ENCODE results near the gene MLLT3. TPM values are rescaled to one million over a fixed set of nuclear protein-coding genes. Genes with fewer than 3 reads are reported as not detected.

The MLLT3 gene
- total and polyA plus RNA-seq, 2 donors (not counting 1 experiment from before 2014, with no cell fraction given) = 37.3 to 43.8 TPM

DNA sequence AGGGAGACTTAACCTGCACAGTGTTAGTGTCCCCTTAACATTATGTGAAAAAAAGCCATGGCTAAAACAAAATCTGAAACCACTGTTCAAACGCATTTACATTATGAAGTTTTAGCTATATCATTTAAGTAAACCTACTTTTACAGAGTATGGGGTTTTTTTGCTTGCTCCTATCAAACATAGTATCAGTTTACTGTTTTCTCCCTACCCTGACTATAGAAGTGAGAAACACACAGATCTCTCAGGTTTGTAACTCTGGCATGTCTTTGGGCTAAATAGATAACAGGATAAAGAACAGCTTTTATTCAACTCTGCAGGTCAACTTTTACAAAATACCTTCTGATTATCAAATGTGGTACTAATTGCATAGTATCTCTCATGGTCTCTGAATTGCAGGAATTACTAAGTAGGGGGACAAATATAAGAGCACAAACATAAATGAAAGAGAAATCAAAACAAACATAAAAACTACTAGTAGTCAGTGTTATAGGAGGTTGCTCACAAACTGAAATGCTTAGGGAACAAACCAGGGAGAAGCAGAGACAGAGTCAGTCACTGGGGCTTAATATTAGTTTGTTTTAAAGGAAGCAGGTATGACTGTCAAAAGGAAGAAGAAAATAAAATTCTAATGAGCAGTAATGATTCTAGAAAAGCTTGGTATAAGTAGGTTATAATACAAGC is 155.8 kb downstream of the MLLT3 start:
- Histone ChIP-seq H3K4me1 (ENCODE audit: control insufficient read depth, extremely low read depth, insufficient read depth, low read length) (no peaks in the 10 kb centered on the region), H3K27me3 (ENCODE audit: control insufficient read depth, insufficient read depth, low read length) (no peaks in the 10 kb centered on the region), H3K4me3 (replicated peaks in 1 of 4; ENCODE audit: control extremely low read depth in 1 of 4, insufficient read depth in 1 of 4, low read depth in 3 of 4, low read length in 4 of 4) (no peak overlapping the region), H3K36me3 (ENCODE audit: control insufficient read depth, insufficient read depth, low read length) (no peaks in the 10 kb centered on the region), H4K20me1 (ENCODE audit: control insufficient read depth, extremely low read depth, insufficient read depth, low read length) (no peaks in the 10 kb centered on the region), H3K79me2 (ENCODE audit: control insufficient read depth, insufficient read depth, low read length) (no peaks in the 10 kb centered on the region), H2AFZ (ENCODE audit: low read length) (no peak overlapping the region), H3K4me2 (ENCODE audit: extremely low read depth, insufficient read depth, low read length) (no peak overlapping the region), H3K27ac (ENCODE audit: insufficient read depth, low read length) (no peak overlapping the region), H3K9me3 (ENCODE audit: control insufficient read depth, insufficient read depth, low read depth, low read length) (no peaks in the 10 kb centered on the region), H3K9ac (ENCODE audit: insufficient read depth, low read length) (no peak overlapping the region)
- no peak for DNase-seq (ENCODE audit: low read depth in 2 of 2)
- TF ChIP-seq CTCF (conservative IDR thresholded peaks at IDR 0.05 in 1 of 2, IDR thresholded peaks at IDR 0.05 in 1 of 2; ENCODE audit: low read depth in 1 of 2, low read length in 2 of 2) (no peak), EZH2 (IDR thresholded peaks at IDR 0.05; ENCODE audit: low read length, missing control alignments) (no peak)

DNA sequence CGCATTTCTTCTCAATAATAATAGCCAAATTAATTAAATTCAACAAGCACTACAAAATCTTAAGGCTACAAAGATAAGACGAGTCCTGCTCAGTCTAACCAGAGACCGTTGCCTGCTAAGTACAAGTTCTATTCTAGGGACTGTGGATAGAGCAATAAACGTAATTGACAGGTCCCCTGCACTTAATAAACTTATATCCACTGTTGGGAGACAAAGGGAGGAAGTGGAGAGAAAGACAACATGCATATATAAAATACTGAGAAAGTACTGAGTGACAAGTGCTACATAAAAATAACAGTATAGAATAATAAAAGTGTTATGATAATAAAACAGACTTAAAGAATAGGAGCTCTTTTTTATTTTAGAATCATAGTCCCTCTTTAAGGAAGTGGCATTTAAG is 158.1 kb downstream of the MLLT3 start:
- Histone ChIP-seq H2AFZ (ENCODE audit: low read length) (no peak overlapping the region), H3K4me3 (replicated peaks in 1 of 4; ENCODE audit: control extremely low read depth in 1 of 4, insufficient read depth in 1 of 4, low read depth in 3 of 4, low read length in 4 of 4) (no peak overlapping the region)
- TF ChIP-seq EZH2 (IDR thresholded peaks at IDR 0.05; ENCODE audit: low read length, missing control alignments) = no peak
- no peak for TF ChIP-seq CTCF (conservative IDR thresholded peaks at IDR 0.05 in 1 of 2, IDR thresholded peaks at IDR 0.05 in 1 of 2; ENCODE audit: low read depth in 1 of 2, low read length in 2 of 2)

DNA sequence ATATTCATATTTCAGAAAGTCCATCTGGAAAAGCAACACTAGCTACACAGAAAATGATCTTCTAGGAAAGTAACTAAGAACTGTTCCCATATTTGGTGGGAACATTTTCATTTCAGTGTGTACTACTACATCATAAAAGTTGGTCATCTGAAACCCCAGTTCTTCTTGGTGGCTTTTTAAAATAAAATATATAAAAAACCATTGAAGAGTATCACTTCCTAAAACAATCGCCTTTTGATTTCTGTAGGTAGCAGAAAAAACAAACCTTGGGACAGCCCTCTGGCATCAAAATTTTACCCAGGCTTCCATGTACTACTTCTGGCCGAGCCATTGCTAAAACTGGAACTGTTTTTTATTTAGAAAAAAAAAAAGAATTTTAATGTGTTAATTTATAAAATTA is 158.5 kb downstream of the MLLT3 start:
- Histone ChIP-seq H3K27me3 (ENCODE audit: control insufficient read depth, insufficient read depth, low read length) (no peaks in the 10 kb centered on the region), H3K9ac (ENCODE audit: insufficient read depth, low read length) (no peak overlapping the region), H3K4me3 (replicated peaks in 1 of 4; ENCODE audit: control extremely low read depth in 1 of 4, insufficient read depth in 1 of 4, low read depth in 3 of 4, low read length in 4 of 4) (no peak overlapping the region), H3K4me2 (ENCODE audit: extremely low read depth, insufficient read depth, low read length) (no peak overlapping the region), H3K4me1 (ENCODE audit: control insufficient read depth, extremely low read depth, insufficient read depth, low read length) (no peaks in the 10 kb centered on the region), H3K9me3 (ENCODE audit: control insufficient read depth, insufficient read depth, low read depth, low read length) (no peaks in the 10 kb centered on the region), H4K20me1 (ENCODE audit: control insufficient read depth, extremely low read depth, insufficient read depth, low read length) (no peaks in the 10 kb centered on the region), H3K27ac (ENCODE audit: insufficient read depth, low read length) (no peak overlapping the region), H3K36me3 (ENCODE audit: control insufficient read depth, insufficient read depth, low read length) (no peaks in the 10 kb centered on the region), H2AFZ (ENCODE audit: low read length) (no peak overlapping the region), H3K79me2 (ENCODE audit: control insufficient read depth, insufficient read depth, low read length) (no peaks in the 10 kb centered on the region)
- TF ChIP-seq EZH2 (IDR thresholded peaks at IDR 0.05; ENCODE audit: low read length, missing control alignments) (no peak), CTCF (conservative IDR thresholded peaks at IDR 0.05 in 1 of 2, IDR thresholded peaks at IDR 0.05 in 1 of 2; ENCODE audit: low read depth in 1 of 2, low read length in 2 of 2) (no peak)
- no peak for DNase-seq (ENCODE audit: low read depth in 2 of 2)

More for the DNA sequence above, 158.1 kb downstream of the MLLT3 start:
- DNase-seq (ENCODE audit: low read depth in 2 of 2) = no peak
- Histone ChIP-seq H3K79me2 (ENCODE audit: control insufficient read depth, insufficient read depth, low read length) (no peaks in the 10 kb centered on the region), H4K20me1 (ENCODE audit: control insufficient read depth, extremely low read depth, insufficient read depth, low read length) (no peaks in the 10 kb centered on the region), H3K4me2 (ENCODE audit: extremely low read depth, insufficient read depth, low read length) (no peak overlapping the region), H3K27ac (ENCODE audit: insufficient read depth, low read length) (no peak overlapping the region), H3K9ac (ENCODE audit: insufficient read depth, low read length) (no peak overlapping the region), H3K9me3 (ENCODE audit: control insufficient read depth, insufficient read depth, low read depth, low read length) (no peaks in the 10 kb centered on the region), H3K4me1 (ENCODE audit: control insufficient read depth, extremely low read depth, insufficient read depth, low read length) (no peaks in the 10 kb centered on the region), H3K27me3 (ENCODE audit: control insufficient read depth, insufficient read depth, low read length) (no peaks in the 10 kb centered on the region), H3K36me3 (ENCODE audit: control insufficient read depth, insufficient read depth, low read length) (no peaks in the 10 kb centered on the region)
